ENCODE measurements around the gene SRP72.

Gene SRP72

GRCh38 chr4:56505269-56506130 lies 38.1 kb downstream of the SRP72 start, which contains the start of gene ARL9:
Gene ARL9, plus strand, starts transcription at chr4:56505791. Its CDS starts 72 bp downstream, at chr4:56505863.
- peaks cover 4% of the 10 kb centered on the region; the same call in 1 of the 2 replicates for H3K36me3 ChIP-seq (replicated peaks; ENCODE audit: insufficient read depth, low read length)
- no peaks in the 10 kb centered on the region for H4K20me1 ChIP-seq (ENCODE audit: insufficient read depth, low read length)
- no peak within 1 kb of the TSS for H3K9ac ChIP-seq (ENCODE audit: low read length)
- H3K4me1 ChIP-seq (ENCODE audit: low read length): no peaks in the 10 kb centered on the region
- no peaks in the 10 kb centered on the region for H3K79me2 ChIP-seq (ENCODE audit: low read length)
- no peak within 1 kb of the TSS for H3K4me2 ChIP-seq (ENCODE audit: low read depth, low read length)
- no peak for TF ChIP-seq CTCF (IDR thresholded peaks at IDR 0.05; ENCODE audit: low read length)
- no peak for TF ChIP-seq EZH2 (optimal IDR thresholded peaks at IDR 0.05; ENCODE audit: low read depth, low read length)
- no peak for TF ChIP-seq EZH2phosphoT487 (IDR thresholded peaks at IDR 0.05; ENCODE audit: low read length)
- H3K4me3 ChIP-seq (ENCODE audit: low read length): no peak within 1 kb of the TSS
- no peaks in the 10 kb centered on the region for H3F3A ChIP-seq (ENCODE audit: insufficient read depth, low read length)
- H3K27ac ChIP-seq (ENCODE audit: low read length): no peak within 1 kb of the TSS
- DNase-seq: no peak
- no peaks in the 10 kb centered on the region for H3K9me2 ChIP-seq (replicated peaks; ENCODE audit: insufficient read depth, low read length)
- H3K9me3 ChIP-seq (replicated peaks; ENCODE audit: insufficient read depth, low read length): no peaks in the 10 kb centered on the region
- H2AFZ ChIP-seq (ENCODE audit: low read length): no peak within 1 kb of the TSS
- no peaks in the 10 kb centered on the region for H3K27me3 ChIP-seq (replicated peaks; ENCODE audit: insufficient read depth, low read length)

- Histone ChIP-seq H3K4me1 (ENCODE audit: low read length) (no peaks in the 10 kb centered on the region), H3K9me3 (replicated peaks; ENCODE audit: insufficient read depth, low read length) (no peaks in the 10 kb centered on the region), H3K9ac (ENCODE audit: low read length) (no peak overlapping the region), H3K36me3 (replicated peaks; ENCODE audit: insufficient read depth, low read length) (no peaks in the 10 kb centered on the region), H3K27me3 (replicated peaks; ENCODE audit: insufficient read depth, low read length) (no peaks in the 10 kb centered on the region), H3K9me2 (replicated peaks; ENCODE audit: insufficient read depth, low read length) (no peaks in the 10 kb centered on the region), H4K20me1 (ENCODE audit: insufficient read depth, low read length) (no peaks in the 10 kb centered on the region), H3K79me2 (ENCODE audit: low read length) (no peaks in the 10 kb centered on the region), H3K4me3 (ENCODE audit: low read length) (no peak overlapping the region), H3K4me2 (ENCODE audit: low read depth, low read length) (no peak overlapping the region), H3K27ac (ENCODE audit: low read length) (no peak overlapping the region), H3F3A (ENCODE audit: insufficient read depth, low read length) (no peaks in the 10 kb centered on the region), H2AFZ (ENCODE audit: low read length) (no peak overlapping the region)
- DNase-seq: no peak
- no peak for TF ChIP-seq EZH2phosphoT487 (IDR thresholded peaks at IDR 0.05; ENCODE audit: low read length)
- no peak for TF ChIP-seq CTCF (IDR thresholded peaks at IDR 0.05; ENCODE audit: low read length)
- no peak for TF ChIP-seq EZH2 (optimal IDR thresholded peaks at IDR 0.05; ENCODE audit: low read depth, low read length)
Measured at GRCh38 chr4:56511098-56511497, 43.7 kb downstream of the SRP72 start.

DNA sequence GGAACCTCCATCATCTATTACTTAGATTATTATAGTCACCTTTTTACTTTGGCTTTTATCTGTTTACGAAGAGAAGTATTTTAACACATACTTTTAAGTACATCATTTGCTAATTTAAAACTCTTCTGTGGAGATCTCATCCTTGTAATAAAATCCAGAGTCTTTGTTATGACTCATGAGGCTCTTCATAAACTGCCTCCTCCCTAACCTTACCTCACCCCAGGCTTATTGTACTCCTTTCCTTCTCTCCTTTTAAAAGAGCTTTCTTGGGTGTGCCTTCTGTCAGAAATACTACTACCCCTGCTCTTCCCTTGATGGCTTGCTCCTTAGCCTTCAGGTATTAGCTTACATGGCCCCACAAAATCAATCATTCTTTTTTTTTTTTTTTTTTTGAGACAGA lies 44.7 kb downstream of the SRP72 start:
- Histone ChIP-seq H3K4me2 (ENCODE audit: low read depth, low read length) (no peak overlapping the region), H3K79me2 (ENCODE audit: low read length) (no peaks in the 10 kb centered on the region), H3K9ac (ENCODE audit: low read length) (no peak overlapping the region), H3F3A (ENCODE audit: insufficient read depth, low read length) (no peaks in the 10 kb centered on the region), H4K20me1 (ENCODE audit: insufficient read depth, low read length) (no peaks in the 10 kb centered on the region), H3K9me3 (replicated peaks; ENCODE audit: insufficient read depth, low read length) (no peaks in the 10 kb centered on the region), H3K4me3 (ENCODE audit: low read length) (no peak overlapping the region), H3K36me3 (replicated peaks; ENCODE audit: insufficient read depth, low read length) (no peaks in the 10 kb centered on the region), H3K27ac (ENCODE audit: low read length) (no peak overlapping the region), H3K9me2 (replicated peaks; ENCODE audit: insufficient read depth, low read length) (no peaks in the 10 kb centered on the region), H3K4me1 (ENCODE audit: low read length) (no peaks in the 10 kb centered on the region), H3K27me3 (replicated peaks; ENCODE audit: insufficient read depth, low read length) (no peaks in the 10 kb centered on the region), H2AFZ (ENCODE audit: low read length) (no peak overlapping the region)
- no peak for DNase-seq
- TF ChIP-seq EZH2 (optimal IDR thresholded peaks at IDR 0.05; ENCODE audit: low read depth, low read length): no peak
- no peak for TF ChIP-seq CTCF (IDR thresholded peaks at IDR 0.05; ENCODE audit: low read length)
- no peak for TF ChIP-seq EZH2phosphoT487 (IDR thresholded peaks at IDR 0.05; ENCODE audit: low read length)
